ENCODE measurements around the gene TEX19.
"Not testable (repeated sequence)": the region's sequence is repeated elsewhere in the genome, so short reads cannot be mapped to it uniquely, and the experiment has no call there.

TEX19 gene

GRCh38 chr17:82392941-82393340 is 33.9 kb downstream of the TEX19 start:
- no peak for DNase-seq

GRCh38 chr17:82394278-82394677 is 35.2 kb downstream of the TEX19 start:
- no peak for DNase-seq

DNA sequence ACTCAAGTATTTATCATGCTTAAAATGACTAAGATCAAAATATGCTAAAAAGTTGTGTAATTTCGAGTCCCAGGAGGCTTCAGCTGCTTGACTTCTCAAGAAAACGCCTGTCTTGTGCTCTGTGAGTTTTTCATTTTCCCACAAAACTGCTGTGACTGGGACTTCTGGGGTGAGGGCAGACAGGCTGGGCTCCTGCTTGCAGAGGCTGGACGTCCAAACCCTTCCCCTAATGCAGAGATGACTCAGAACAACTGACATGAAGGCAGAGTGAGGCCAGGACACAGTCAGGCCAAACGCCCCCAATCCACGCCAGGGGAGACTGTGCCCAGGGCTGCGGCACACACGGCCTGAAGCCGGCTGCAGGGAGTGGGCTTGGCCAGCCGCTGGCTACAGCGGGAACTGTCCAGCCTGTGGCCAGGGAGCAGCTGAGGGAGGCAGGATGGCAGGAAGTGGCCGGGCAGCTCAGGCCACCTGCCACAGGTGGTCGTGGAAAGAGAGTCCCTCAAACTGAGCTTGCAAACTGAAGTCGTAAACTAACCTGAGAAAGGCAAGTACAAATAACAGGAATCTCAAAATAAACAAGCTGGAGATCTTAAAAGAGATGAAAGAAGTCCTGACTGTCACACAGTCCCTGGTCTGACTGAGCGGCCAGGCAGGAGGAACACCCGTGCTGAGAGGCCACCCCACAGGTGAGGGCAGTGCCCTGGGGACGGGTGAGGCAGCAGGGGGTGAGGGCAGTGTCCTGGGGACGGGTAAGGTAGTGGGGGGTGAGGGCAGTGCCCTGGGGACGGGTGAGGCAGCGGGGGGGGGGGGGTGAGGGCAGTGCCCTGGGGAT is 37.8 kb downstream of the TEX19 start:
- DNase-seq = no peak

DNA sequence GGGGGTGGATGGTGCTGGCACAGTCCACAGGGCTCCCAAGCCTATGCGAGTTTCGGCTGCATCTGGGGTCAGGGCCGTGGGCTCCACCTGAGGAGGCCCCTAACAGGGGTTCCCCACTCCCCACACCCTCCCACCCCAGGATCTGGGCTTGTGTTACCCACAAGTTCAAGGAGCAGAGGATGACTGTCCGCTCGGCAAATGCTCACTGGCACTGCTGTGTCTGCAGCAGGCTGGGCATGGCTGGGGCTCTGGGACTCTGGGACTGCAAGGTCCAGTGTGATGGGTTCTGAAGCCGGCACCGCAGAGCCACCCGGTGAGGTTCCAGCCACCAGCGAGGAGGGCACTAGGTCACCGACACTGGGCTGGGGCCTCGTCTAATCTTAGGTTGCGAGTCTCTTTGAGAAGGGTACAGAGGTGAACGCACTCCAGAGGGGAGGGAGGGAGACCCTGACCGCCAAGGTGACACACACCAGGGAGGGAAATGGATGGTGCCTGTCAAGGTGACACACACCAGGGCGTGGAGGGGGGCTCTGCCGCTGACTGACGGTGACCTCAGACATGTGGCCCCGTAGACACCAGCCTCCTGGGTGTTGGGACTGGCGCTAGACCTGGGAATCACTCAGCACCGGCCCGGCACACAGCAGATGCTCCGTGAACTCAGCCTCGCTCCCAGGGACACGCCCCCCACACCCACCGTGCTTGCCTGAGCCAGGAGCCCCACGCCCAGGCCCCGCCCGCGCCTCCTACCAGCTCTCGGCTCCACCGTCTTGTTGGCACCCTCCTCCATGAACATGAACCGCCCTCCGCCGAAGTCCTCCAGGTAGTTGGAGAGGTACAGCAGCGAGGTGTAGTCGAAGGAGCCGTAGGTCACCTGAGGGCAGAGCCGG is 38.6 kb downstream of the TEX19 start:
- no peak for DNase-seq

GRCh38 chr17:82399041-82399441 is 40.0 kb downstream of the TEX19 start:
- no peak for DNase-seq

GRCh38 chr17:82399601-82400101 is 40.6 kb downstream of the TEX19 start:
- DNase-seq = no peak

- DNase-seq = no peak
These were observed 41.2 kb downstream of the TEX19 start for GRCh38 chr17:82400206-82400605.

- DNase-seq = peak in 5 of 6 experiments; percentile 4 to 39 (median 17)
These were observed 41.8 kb downstream of the TEX19 start for GRCh38 chr17:82400830-82401229.

DNA sequence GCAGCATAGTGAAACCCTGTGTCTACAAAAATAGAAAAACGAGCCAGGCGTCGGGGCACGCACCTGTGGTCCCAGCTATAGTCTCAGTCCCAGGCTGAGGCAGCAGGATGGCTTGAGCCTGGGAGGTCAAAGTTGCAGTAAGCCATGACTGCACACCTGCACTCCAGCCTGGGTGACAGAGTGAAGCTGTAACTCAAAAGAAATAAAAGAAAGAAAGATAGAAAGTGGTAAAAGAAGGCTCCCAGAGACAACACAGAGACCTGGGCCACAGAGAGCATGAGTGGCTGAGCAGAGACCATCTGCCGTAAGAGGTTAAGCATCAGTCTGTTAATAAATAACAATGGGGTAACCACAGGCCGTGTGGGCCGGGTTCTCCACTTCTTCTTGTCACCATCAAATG is 43.8 kb downstream of the TEX19 start:
- no peak for DNase-seq

DNA sequence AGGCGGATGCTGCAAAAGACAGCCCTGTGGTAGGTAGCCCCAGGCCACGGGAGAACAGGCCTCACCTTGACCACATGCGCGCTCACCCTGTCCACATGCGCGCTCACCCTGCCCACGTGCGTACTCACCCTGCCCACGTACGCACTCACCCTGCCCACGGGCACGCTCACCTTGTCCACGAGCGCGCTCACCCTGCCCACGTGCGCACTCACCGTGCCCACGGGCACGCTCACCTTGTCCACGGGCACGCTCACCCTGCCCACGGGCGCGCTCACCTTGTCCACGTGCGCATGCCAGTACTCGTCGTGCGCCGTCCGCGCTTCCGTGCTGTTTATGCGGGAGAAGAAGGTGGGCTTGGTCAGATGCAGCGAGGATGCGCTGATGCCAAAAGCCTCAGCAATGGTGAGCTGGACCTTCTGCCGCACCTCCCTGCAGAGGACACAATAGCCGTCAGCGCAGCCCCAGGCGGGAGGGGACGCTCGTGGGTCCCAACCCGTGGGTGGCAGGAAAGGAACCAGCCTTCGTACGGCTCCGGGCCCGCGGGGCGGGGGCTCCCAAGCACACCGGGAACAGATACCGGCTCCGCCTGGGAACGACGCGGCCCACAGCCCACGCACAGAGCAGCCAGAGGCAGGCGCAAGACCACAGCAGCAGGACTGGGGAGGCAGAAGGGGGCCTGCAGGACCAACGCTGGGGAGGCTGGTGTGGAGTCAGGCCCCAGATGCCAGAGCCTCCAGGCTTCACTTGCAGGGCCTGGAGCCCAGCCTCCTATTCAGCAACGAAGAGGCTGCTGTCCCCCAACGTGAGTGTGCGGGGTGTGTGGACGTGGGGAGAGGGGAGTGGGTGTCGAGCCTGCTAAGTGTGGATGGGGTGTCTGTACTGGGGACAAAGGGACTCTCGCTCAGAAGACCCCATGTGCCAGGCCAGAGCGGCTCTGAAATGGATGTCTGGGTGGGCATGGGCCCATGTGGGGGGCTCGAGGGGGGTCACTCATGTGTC is 44.9 kb downstream of the TEX19 start:
- no peak for DNase-seq

DNA sequence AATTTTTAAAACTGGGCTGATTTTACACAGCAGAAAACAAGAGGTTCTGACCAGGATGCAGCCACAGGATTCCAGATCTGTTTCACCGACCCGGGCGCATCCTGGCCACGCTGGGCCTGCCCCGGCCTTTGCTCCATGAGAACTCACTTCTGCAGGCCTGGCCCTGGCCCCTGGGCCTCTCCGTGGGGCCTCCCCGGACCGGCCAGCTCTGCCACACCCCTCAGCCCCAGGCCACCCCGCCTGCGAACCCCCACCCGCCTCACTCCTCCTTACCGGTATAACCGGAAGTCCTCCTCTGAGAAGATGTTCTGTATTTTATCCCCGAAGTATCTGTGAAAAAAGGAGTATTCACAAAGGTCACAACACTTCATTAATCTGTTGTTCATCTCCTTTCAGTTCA is 46.0 kb downstream of the TEX19 start:
- DNase-seq = no peak

DNA sequence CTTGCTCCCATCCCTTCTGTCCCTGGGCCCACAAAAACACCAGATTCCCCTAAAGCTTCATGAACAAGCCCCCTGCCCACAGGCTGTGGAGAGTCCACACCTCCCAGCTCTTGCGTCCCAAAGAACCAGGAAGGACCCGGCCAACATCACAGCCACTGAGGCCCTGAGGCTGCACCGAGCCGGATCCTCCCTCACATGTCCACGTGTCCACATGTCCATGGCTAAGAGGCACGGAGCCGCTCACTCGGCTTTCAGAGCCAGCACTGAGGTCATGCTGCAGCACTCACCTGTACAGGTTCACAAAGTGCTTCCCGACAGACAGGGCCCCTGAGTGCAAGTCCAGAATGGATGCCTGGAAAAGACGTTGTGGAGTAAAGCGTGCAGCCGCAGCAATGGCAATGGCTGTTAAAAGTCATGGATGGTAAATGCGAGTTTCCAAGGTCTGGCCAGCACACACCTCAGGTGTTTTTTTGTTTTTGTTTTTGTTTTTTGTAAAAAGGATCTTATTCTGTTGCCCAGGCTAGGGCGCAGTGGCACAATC is 47.2 kb downstream of the TEX19 start:
- no peak for DNase-seq

DNA sequence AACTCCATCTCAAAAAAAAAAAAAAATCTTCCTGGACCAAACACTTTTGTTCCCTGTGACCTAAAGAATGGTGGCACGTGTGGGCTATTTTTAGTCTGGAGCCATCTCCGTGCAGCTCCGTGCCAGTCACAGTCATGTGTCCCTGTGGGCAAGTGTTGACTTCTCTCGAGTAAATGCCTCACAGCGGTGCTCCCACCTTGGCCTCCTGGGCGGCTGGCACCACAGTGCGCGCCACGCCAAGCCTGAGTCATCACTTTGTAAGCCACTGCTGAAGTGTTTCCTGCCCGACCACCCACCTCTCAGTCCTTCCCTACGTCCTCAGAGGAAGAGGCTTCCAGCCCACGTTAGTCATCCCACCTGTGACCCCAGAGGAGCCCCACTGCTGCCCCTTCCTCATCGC is 48.2 kb downstream of the TEX19 start:
- DNase-seq = no peak

GRCh38 chr17:82408288-82408937 is 49.4 kb downstream of the TEX19 start:
- no peak for DNase-seq

DNA sequence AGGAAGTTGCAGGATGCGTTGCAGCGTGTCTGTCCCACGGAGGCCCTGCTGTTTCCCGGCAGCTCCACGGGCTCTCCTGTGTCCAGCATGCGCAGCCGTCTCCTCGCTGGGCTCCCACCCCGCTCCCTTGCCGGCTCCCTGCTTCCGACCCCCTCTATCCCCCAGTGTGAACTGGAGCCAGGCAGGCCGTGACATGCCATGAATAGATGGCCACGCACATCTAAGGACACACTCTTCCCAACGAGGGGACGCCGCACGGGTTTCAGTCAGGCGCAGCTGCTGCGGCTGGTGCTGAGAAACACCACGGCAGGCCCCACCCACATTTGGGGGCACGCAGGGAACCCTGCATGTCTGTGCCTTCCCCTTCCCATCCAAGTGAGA is 49.9 kb downstream of the TEX19 start:
- no peak for DNase-seq

DNA sequence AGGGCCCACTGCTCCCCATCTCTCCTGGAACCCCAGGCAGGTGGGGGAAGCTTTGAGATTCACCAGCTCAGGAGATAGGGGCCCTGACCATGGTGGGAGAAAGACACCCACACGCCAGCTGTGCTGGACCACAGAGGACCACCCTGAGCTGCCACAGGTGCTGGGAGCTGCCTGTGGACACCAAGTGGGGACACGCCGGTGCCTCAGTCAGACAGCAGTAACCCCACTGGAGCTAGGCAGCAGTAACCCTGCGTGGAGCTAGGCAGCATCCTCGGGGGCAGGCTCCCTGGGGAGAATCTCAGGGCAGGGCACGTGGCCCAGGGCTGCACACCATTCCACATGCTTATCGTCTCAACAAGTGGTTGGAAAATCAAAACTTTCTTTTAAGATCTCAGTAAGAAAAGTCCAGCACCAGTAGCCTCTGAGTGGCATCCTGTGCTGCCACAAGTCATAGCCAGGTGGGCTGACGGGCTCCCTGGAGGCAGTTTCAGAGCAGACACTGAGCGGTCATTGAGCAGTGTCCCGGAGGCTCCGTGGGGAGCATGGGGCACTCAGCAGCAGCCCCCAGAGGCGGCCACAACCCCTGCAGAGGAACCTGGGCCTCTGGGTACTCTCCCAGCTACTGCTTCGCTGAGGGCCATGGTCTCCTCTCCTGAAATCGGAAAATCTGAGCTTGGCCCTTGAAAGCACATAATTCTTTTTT is 51.1 kb downstream of the TEX19 start:
- no peak for DNase-seq

- no peak for DNase-seq
These were observed 52.5 kb downstream of the TEX19 start for GRCh38 chr17:82411396-82412053.

GRCh38 chr17:82412081-82412480 is 53.0 kb downstream of the TEX19 start:
- not testable (repeated sequence) for DNase-seq

GRCh38 chr17:82412535-82413520 is 53.8 kb downstream of the TEX19 start:
- no peak for DNase-seq
